OCI-M2 (cell line): ENCODE results near the gene GMIP.
"Not testable (repeated sequence)": the region's sequence is repeated elsewhere in the genome, so short reads cannot be mapped to it uniquely, and the experiment has no call there.

ENCODE experiments used
- DNase-seq: peaks from one replicate; lab custom pipeline; 2025; ENCODE audit not compliant: unreplicated experiment; lab: John Stamatoyannopoulos, UW

The GMIP gene

GRCh38 chr19:19643158-19644053, at the start of gene GMIP:
Gene GMIP, minus strand, starts transcription at chr19:19643657. Its CDS starts 128 bp downstream, at chr19:19643529.
- DNase-seq, result peak; percentile 61

DNA sequence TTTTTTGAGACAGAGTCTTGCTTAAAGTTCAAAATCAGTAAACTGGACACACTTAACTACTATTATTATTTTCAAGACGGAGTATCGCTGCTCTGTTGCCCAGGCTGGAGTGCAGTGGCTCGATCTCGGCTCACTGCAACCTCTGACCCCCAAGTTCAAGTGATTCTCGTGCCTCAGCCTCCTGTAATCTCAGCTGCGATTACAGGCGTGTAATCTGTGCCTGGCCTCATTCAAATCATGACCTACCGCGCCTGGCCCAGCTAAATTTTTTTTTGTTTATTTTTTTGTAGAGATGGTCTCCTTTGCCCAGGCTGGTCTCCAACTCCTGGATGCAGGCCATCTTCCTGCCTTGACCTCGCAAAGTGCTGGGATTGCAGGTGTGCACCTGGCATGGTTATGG, 48.2 kb upstream of the GMIP start:
- DNase-seq, result no peak

- DNase-seq, result not testable (repeated sequence)
Measured at GRCh38 chr19:19689023-19689422, 45.6 kb upstream of the GMIP start.

DNA sequence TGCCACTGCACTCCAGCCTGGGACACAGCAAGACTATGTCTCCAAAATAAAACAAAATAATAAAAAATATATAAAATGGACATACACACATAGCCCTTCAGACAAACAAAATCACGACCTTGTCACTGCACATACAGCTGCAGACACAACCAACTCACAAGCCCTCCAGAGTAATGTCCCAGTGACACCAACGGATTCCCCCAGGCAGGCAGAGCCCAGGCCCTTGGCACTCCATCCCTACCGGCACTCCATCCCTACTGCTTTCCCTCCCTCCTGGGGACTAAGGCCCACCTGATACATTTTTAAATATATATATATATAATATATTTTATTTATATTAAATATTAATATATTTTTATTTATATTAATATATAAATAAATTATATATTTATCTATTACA, 43.6 kb upstream of the GMIP start:
- DNase-seq, result no peak

DNA sequence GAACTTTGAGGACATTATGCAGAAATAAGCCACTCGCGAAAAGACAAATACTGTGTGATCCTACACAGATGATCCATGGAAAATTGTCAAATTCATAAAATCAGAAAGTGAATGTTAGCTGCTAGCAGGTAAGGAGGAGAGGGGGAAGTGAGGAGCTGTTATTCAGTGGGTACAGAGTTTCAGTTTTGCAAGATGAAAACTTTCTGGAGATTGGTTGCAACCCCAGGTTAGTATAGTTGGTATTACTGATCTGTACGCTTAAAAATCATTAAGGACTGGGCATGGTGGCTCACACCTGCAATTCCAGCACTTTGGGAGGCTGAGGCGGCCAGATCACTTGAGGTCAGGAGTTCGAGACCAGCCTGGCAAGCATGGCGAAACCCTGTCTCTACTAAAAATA, 43.1 kb upstream of the GMIP start:
- no peak for DNase-seq

- not testable (repeated sequence) for DNase-seq
Measured at GRCh38 chr19:19686119-19686518, 42.7 kb upstream of the GMIP start.

DNA sequence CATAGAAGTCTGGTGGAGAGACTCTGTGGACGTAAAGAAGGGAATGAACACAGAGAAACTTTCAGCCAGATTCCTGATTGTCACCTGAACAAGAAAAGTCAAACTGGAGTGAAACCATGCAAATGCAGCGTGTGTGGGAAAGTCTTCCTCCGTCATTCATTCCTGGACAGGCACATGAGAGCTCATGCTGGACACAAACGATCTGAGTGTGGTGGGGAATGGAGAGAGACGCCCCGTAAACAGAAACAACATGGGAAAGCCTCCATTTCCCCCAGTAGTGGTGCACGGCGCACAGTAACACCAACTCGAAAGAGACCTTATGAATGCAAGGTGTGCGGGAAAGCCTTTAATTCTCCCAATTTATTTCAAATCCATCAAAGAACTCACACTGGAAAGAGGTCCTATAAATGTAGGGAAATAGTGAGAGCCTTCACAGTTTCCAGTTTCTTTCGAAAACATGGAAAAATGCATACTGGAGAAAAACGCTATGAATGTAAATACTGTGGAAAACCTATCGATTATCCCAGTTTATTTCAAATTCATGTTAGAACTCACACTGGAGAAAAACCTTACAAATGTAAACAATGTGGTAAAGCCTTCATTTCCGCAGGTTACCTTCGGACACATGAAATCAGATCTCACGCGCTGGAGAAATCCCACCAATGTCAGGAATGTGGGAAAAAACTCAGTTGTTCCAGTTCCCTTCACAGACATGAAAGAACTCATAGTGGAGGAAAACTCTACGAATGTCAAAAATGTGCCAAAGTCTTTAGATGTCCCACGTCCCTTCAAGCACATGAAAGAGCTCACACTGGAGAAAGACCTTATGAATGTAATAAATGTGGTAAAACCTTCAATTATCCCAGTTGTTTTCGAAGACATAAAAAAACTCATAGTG, 36.0 kb upstream of the GMIP start:
- DNase-seq, result no peak

DNA sequence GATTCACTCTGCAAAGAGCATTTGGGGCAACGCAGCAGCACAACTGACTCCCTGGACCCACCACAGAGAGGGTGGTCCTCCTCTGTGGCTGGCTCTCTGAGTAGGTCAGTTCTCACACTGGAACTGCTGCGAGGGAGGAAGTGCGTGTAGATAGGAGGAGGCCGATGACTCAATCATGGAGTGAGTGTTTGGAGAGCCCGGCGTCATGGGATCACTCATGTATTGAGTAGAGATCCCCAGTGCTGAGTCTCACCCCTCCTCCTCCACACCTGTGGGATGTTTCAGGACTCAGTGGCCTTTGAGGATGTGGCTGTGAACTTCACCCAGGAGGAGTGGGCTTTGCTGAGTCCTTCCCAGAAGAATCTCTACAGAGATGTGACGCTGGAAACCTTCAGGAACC, 34.1 kb upstream of the GMIP start:
- DNase-seq, result no peak

DNA sequence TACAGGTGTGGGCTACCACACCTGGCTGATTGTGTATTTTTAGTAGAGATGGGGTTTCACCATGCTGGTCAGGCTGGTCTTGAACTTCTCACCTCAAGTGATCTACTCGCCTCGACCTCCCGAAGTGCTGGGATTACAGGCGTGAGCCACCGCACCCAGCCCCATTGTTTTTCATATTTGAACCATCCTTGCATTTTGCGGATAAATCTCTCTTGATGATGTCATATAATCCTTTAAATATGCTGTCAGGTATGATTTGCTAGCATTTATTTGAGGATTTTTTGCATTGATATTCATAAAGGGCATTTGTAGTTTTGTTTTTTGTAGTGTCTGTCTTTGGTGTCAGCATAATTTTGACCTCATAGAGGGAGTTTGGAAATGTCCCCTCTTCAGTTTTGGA, 30.9 kb upstream of the GMIP start:
- no peak for DNase-seq

- no peak for DNase-seq
Measured at GRCh38 chr19:19672816-19673215, 29.4 kb upstream of the GMIP start.

GRCh38 chr19:19670070-19670551, 26.7 kb upstream of the GMIP start:
- DNase-seq, result no peak

DNA sequence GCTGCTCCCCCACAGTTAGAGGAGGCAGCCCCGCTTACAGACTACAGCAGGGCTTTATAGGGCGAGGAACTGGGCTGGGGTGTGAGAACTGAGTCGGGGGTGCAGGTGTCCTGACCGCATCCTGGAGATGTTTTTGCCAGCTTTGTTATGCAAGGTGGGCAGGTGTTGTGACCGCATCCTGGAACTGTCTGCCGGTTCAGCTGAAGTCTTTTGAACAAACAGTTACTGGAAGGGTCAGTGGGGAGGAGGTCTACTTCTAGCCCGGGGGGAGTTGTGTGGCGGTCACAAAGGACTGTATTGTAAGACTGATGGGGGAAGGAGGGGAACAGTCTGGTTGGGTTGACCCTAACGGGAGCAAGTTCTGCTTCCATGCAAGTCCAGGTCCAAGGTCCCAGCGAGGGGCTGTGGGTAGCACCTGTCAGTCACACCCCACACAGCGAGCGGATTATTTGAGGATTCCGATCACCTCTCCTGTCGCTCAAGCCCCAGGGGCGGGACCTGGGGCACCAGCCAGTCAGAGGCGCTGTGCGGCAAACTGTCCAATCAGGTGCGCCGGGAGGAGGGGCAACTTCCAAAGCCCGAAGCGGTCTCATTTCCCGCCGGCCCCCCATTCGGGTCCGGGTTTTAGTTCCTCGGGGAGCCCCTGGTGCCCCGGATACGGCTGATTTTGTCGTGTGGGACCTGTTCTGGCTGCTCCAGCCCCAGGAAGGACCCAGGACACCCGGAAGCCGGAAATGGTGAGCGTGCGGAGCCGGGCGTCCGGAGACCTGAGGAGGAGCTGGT, 25.0 kb upstream of the GMIP start, which contains the start of gene ZNF101:
Gene ZNF101, plus strand, starts transcription at position 610 of the 783 bp plus-strand sequence. Its CDS starts 125 bp downstream, at position 735.
- DNase-seq, result peak; percentile 89

DNA sequence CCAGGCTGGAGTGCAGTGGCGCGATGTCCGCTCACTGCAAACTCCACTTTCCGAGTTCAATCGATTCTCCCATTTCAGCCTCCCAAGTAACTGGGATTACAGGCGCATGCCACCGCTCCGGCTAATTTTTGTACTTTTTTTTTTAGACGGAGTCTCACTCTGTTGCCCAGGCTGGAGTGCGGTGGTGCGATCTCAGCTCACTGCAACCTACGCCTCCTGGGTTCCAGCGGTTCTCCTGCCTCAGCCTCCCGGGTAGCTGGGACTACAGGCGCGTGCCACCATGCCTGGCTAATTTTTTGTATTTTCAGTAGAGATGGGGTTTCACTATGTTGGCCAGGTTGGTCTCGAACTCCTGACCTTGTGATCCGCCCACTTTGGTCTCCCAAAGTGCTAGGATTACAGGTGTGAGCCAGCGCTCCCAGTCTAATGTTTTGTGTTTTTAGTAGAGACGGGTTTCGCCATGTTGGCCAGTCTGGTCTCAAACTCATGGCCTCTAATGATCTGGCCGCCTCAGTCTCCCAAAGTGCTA, 22.0 kb upstream of the GMIP start:
- DNase-seq, result not testable (repeated sequence)

GRCh38 chr19:19663256-19664120, 20.0 kb upstream of the GMIP start, which contains the start of gene ATP13A1:
Gene ATP13A1, minus strand, starts transcription at chr19:19663676. Its CDS starts 10 bp downstream, at chr19:19663666.
- DNase-seq, result peak; percentile 87

- no peak for DNase-seq
Measured at GRCh38 chr19:19662871-19663255, 19.4 kb upstream of the GMIP start.

DNA sequence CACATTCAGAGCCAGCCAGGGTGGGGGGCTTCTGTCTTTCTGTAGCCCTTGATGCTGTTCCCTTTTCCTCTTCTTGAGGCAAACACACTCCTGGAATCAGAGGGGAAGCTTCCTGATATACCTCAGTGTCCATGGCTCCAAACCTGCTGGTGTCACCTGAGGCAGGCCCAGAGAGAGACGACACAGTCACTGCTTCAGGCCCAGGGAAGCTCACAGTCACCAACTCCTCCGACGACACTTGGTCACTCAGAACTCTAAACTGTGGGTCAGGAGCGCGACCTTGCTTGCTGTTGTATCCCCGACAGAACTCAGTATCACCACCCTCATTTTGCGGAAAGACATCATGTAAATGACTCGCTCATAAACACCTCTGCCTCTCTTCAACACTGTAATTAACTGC, 18.9 kb upstream of the GMIP start:
- no peak for DNase-seq

DNA sequence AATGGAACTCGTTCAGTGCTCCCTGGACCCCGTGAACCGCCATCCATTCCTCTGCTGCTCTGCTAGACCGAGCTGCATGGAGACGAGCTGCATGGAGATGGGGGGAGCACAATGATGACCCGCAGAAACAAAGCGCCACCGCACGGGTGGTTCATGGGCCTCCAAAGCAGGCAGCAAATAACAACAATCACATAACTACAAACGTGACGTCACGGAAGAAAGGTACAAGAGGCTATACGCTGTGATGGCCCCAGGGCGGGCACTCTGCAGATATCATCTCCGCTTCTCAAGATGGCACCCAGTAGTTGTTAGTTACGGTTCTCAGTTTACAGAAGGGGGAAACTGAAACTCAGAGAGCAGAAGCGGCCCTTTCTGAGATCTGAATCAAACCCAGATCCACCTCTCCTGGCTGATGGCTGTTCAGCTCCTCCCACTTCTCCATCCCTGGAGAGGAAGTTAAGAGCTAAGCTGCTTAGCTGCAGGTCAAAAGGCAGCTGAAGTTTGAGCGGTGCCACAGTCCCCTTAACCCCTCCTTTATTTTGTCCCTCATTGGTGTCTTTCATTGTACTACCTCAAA, 18.3 kb upstream of the GMIP start:
- no peak for DNase-seq

GRCh38 chr19:19661141-19661674, 17.8 kb upstream of the GMIP start:
- no peak for DNase-seq
